Erythroblast (primary cell): Measurements from ENCODE around the gene CSNK2A3.

Source experiments
- GATA1 ChIP-seq: IDR thresholded peaks from 2 replicates; pipeline ENCODE4 v1.6.1; 2011; ENCODE audit warnings: low read depth, mild to moderate bottlenecking, control low read depth, low read length, moderate library complexity
- POLR2A ChIP-seq: IDR thresholded peaks from 2 replicates; pipeline ENCODE4 v1.6.1; 2011; ENCODE audit warnings: mild to moderate bottlenecking, low read length

DNA sequence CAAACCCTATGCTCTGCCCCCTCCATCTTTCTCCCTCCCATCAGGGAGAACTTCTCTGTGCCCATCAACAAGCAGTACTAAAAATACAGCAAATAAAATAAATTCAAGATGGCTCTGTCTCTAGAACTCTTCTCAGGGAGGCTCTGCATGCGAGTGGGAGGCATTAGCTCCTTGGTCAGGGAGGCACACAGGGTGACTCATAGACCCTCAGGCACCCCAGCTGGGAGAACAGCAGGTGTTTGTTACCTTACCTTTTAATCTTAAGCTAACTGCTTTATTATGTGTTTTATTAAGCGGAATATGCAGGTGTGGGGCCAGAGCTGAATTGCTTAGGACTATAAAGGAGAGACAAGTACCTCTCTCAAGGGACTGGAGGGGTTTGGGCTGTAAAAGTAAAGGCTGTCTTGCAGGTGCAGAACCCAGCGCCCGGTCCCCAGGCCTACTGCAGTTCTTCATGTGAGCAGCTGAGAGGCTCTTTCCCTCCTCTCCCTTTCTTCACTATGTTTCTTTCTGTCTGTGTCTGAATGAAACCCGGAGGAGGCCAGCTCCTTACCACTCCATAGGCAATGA, 20.8 kb downstream of the CSNK2A3 start:
- TF ChIP-seq POLR2A (no peak), GATA1 (no peak)
